HCT116 (cell line): ENCODE measurements around the gene ENTPD7. TPM values are rescaled to one million over a fixed set of nuclear protein-coding genes. Genes with fewer than 3 reads are reported as not detected.

Experiments used
- ATAC-seq: fragments of 200-7000 bp; cut with Tn5 transposase; 2 replicates; pipeline ENCODE4 v1.9.1; 2020; ENCODE audit warnings: mild to moderate bottlenecking, moderate library complexity
- BruUV-seq: library from RNA; stranded (reverse); fragments of 400-500 nt; replicated peaks from 2 replicates; lab custom pipeline; 2021; lab: Mats Ljungman, UMichigan
- CTCF ChIA-PET: fragments of 300-600 bp; sonication (Branson Sonifier 250); formaldehyde crosslinking; loops from one replicate; lab custom pipeline; 2021; ENCODE audit warnings: antibody characterized with exemption; lab: Charles Lee
- POLR2A ChIA-PET: fragments of 300-600, 350-600 bp; sonication (Branson Sonifier 250); formaldehyde crosslinking; loops from one replicate; lab custom pipeline; 2021; ENCODE audit warnings: antibody characterized with exemption; lab: Charles Lee
- RAD21 ChIA-PET, 2 experiments: fragments of 300-600 bp; sonication (Branson Sonifier 250); formaldehyde crosslinking; loops; one replicate each; lab custom pipeline; 2023; ENCODE audit warnings: low total read pairs in 2 of 2; ENCODE audit not compliant: uncharacterized antibody in 2 of 2, unreplicated experiment in 2 of 2, low non-redundant PET in 1 of 2; lab: Charles Lee
- DNase-seq: peaks from one replicate; pipeline ENCODE4 v3.0.0-alpha.2; 2010; ENCODE audit warnings: low read depth, low spot score
- H2AFZ ChIP-seq: fragments of 200-600 bp; shearing (Covaris generic), sonication (generic); 2 replicates; pipeline ENCODE4 v1.6.1; 2017; ENCODE audit warnings: low read depth, mixed run types, mixed read lengths, antibody characterized with exemption, low read length; ENCODE audit not compliant: poor library complexity, severe bottlenecking
- H3K27ac ChIP-seq: 2 replicates; pipeline ENCODE4 v1.5.1; 2012; ENCODE audit warnings: low read depth, low read length
- H3K27me3 ChIP-seq: fragments of 200-600 bp; sonication (generic); 2 replicates; pipeline ENCODE4 v1.6.1; 2016; ENCODE audit warnings: mixed run types, low read length, mixed read lengths; ENCODE audit not compliant: insufficient read depth
- H3K36me3 ChIP-seq, 2 experiments: fragments of 200-500 bp in 1 of 2; fragments of 200-600 bp in 1 of 2; sonication (Bioruptor generic) in 1 of 2; sonication (generic) in 1 of 2; 2 replicates each; pipeline versions ENCODE4 v1.5.1 to v1.6.1; 2014 to 2016; ENCODE audit warnings: low read length in 2 of 2, inconsistent platforms in 1 of 2, mixed read lengths in 1 of 2, mixed run types in 1 of 2; ENCODE audit not compliant: insufficient read depth in 2 of 2, control insufficient read depth in 1 of 2
- H3K4me1 ChIP-seq, 2 experiments: fragments of 200-600 bp in 1 of 2; sonication (generic) in 1 of 2; 2 replicates each; pipeline versions ENCODE4 v1.5.1 to v1.6.1; 2012 to 2017; ENCODE audit warnings: low read length in 2 of 2, inconsistent platforms in 1 of 2, mild to moderate bottlenecking in 1 of 2, mixed read lengths in 1 of 2, mixed run types in 1 of 2, moderate library complexity in 1 of 2; ENCODE audit not compliant: insufficient read depth in 2 of 2, control insufficient read depth in 1 of 2
- H3K4me2 ChIP-seq: fragments of 200-600 bp; sonication (generic); 2 replicates; pipeline ENCODE4 v1.6.1; 2017; ENCODE audit warnings: mixed run types, low read length, mixed read lengths
- H3K4me3 ChIP-seq, 2 experiments: fragments of 200-600 bp in 1 of 2; sonication (generic) in 1 of 2; replicated peaks in 1 of 2; 2 replicates each; pipeline ENCODE4 v1.5.1; 2011 to 2016; ENCODE audit warnings: low read length in 2 of 2, control low read depth in 1 of 2, low read depth in 1 of 2, mild to moderate bottlenecking in 1 of 2, mixed read lengths in 1 of 2, mixed run types in 1 of 2
- H3K79me2 ChIP-seq: fragments of 200-600 bp; sonication (generic); 2 replicates; pipeline ENCODE4 v1.6.1; 2017; ENCODE audit warnings: mild to moderate bottlenecking, mixed run types, low read length, moderate library complexity, mixed read lengths; ENCODE audit not compliant: insufficient read depth
- H3K9ac ChIP-seq: fragments of 200-600 bp; sonication (generic); 2 replicates; pipeline ENCODE4 v1.6.1; 2016; ENCODE audit warnings: low read length, mixed read lengths
- H3K9me2 ChIP-seq: fragments of 200-600 bp; sonication (generic), shearing (Covaris generic); 2 replicates; pipeline ENCODE4 v1.6.1; 2017; ENCODE audit warnings: mixed run types, mild to moderate bottlenecking, moderate library complexity; ENCODE audit not compliant: insufficient read depth
- H3K9me3 ChIP-seq, 2 experiments: fragments of 200-500 bp in 1 of 2; fragments of 200-600 bp in 1 of 2; sonication (Bioruptor generic) in 1 of 2; sonication (generic) in 1 of 2; 2 replicates each; pipeline ENCODE4 v1.6.1; 2014 to 2017; ENCODE audit warnings: low read length in 2 of 2, mixed read lengths in 2 of 2, inconsistent platforms in 1 of 2, low read depth in 1 of 2, mild to moderate bottlenecking in 1 of 2, mixed run types in 1 of 2, moderate library complexity in 1 of 2; ENCODE audit not compliant: control insufficient read depth in 1 of 2, insufficient read depth in 1 of 2
- H4K20me1 ChIP-seq: fragments of 200-600 bp; sonication (generic), shearing (Covaris generic); 2 replicates; pipeline ENCODE4 v1.6.1; 2017; ENCODE audit warnings: mixed run types, mild to moderate bottlenecking, moderate library complexity; ENCODE audit not compliant: insufficient read depth
- ATF3 ChIP-seq: IDR thresholded peaks from 2 replicates; pipeline ENCODE4 v1.6.1; 2012
- CBX3 ChIP-seq: IDR thresholded peaks from 2 replicates; pipeline ENCODE4 v1.6.1; 2012; ENCODE audit warnings: low read depth
- CEBPB ChIP-seq: IDR thresholded peaks from 2 replicates; pipeline ENCODE4 v1.6.1; 2012; ENCODE audit warnings: low read depth
- EGR1 ChIP-seq: IDR thresholded peaks from 2 replicates; pipeline ENCODE4 v1.6.1; 2012; ENCODE audit warnings: low read depth
- ELF1 ChIP-seq: IDR thresholded peaks from 2 replicates; pipeline ENCODE4 v1.6.1; 2012; ENCODE audit warnings: low read depth, borderline replicate concordance
- MAX ChIP-seq: IDR thresholded peaks from 2 replicates; pipeline ENCODE4 v1.6.1; 2012
- POLR2A ChIP-seq: IDR thresholded peaks from 2 replicates; pipeline ENCODE4 v1.7.0; 2011; ENCODE audit warnings: borderline replicate concordance; ENCODE audit not compliant: insufficient read depth, insufficient read length; ENCODE audit errors: extremely low read depth
- POLR2AphosphoS5 ChIP-seq: IDR thresholded peaks from 2 replicates; pipeline ENCODE4 v1.6.1; 2011; ENCODE audit warnings: mild to moderate bottlenecking, low read depth, low read length, moderate library complexity
- SIN3A ChIP-seq: IDR thresholded peaks from 2 replicates; pipeline ENCODE4 v1.6.1; 2012; ENCODE audit warnings: low read depth
- SP1 ChIP-seq: IDR thresholded peaks from 2 replicates; pipeline ENCODE4 v1.6.1; 2012; ENCODE audit warnings: low read depth
- TCF7L2 ChIP-seq: IDR thresholded peaks from 2 replicates; pipeline ENCODE4 v1.7.0; 2011; ENCODE audit warnings: borderline replicate concordance, inconsistent platforms; ENCODE audit not compliant: insufficient read depth, insufficient read length; ENCODE audit errors: extremely low read depth
- YY1 ChIP-seq: IDR thresholded peaks from 2 replicates; pipeline ENCODE4 v1.6.1; 2011; ENCODE audit warnings: low read length, low read depth, moderate library complexity, mild to moderate bottlenecking; ENCODE audit not compliant: insufficient replicate concordance; ENCODE audit errors: extremely low read depth
- ZBTB33 ChIP-seq: IDR thresholded peaks from 2 replicates; pipeline ENCODE4 v1.6.1; 2011; ENCODE audit warnings: mild to moderate bottlenecking, low read length, moderate library complexity; ENCODE audit not compliant: insufficient replicate concordance; ENCODE audit errors: extremely low read depth
- ZFX ChIP-seq: fragments of 450-650 bp; IDR thresholded peaks from 2 replicates; pipeline ENCODE4 v1.6.1; 2017
- ZNF274 ChIP-seq: fragments of 200-500 bp; sonication (Bioruptor generic); IDR thresholded peaks from 2 replicates; pipeline ENCODE4 v1.6.1; 2014; ENCODE audit warnings: mild to moderate bottlenecking, low read depth, low read length, inconsistent platforms
- intact Hi-C: fragments of 100-400 bp; cut with micrococcal nuclease; formaldehyde crosslinking; loops from 2 replicates; pipeline ENCODE4 v1.10.0; 2022
- total RNA-seq: library from RNA; stranded (reverse); gene quantifications from one replicate; pipeline ENCODE4 v1.2.1, GENCODE V29; 2021; ENCODE audit not compliant: unreplicated experiment

The ENTPD7 gene
- total RNA-seq, 1 experiment from 2014 or later: 12.3 TPM

DNA sequence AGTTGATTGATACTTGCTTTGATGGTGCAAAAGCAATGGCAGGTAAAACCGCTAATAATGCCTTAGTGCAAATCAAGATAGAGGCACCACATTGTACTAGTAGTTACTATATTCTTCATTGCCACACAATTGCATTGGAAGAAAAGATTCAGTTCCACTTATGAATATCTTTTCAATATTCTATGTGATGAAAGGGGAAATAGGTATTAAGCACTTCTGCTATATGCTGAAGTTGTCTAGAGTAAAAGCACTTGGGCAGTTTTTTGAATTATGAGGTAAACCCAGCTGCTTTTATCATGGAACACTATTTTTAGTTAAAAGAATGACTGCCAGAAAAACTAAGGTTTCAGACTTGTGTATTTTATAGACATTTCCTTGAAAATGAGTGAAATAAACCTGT lies 15.5 kb downstream of the ENTPD7 start:
- Histone ChIP-seq H3K27ac (no peak overlapping the region), H4K20me1 (no peaks in the 10 kb centered on the region), H3K4me1 (no peaks in the 10 kb centered on the region), H3K4me3 (no peak overlapping the region), H3K9me2 (no peaks in the 10 kb centered on the region), H3K27me3 (no peaks in the 10 kb centered on the region), H2AFZ (no peak overlapping the region), H3K4me2 (no peak overlapping the region), H3K9me3 (no peaks in the 10 kb centered on the region), H3K9ac (no peak overlapping the region), H3K79me2 (no peaks in the 10 kb centered on the region), H3K36me3 (peaks cover 4% of the 10 kb centered on the region in 2 experiments; a peak in 2 of 4 replicates)
- POLR2A ChIA-PET: no interaction called here
- ATAC-seq: no peak
- no peak for DNase-seq
- intact Hi-C loops: no loop called here
- CTCF ChIA-PET: no interaction called here
- no TSS peak for BruUV-seq
- RAD21 ChIA-PET: no interaction called here
- TF ChIP-seq TCF7L2 (no peak), MAX (no peak), YY1 (no peak), POLR2A (no peak), EGR1 (no peak), CBX3 (no peak), ELF1 (no peak), ZFX (no peak), POLR2AphosphoS5 (no peak), ZNF274 (no peak)

- CTCF ChIA-PET: no interaction called here
- Histone ChIP-seq H3K4me2 (no peak overlapping the region), H3K27ac (no peak overlapping the region), H3K9ac (no peak overlapping the region), H3K9me2 (no peaks in the 10 kb centered on the region), H3K9me3 (no peaks in the 10 kb centered on the region), H2AFZ (no peak overlapping the region), H3K79me2 (no peaks in the 10 kb centered on the region), H3K36me3 (peaks cover 5 to 12% of the 10 kb centered on the region in 2 experiments; a peak in 3 of 4 replicates), H3K4me3 (no peak overlapping the region), H3K4me1 (no peaks in the 10 kb centered on the region), H3K27me3 (no peaks in the 10 kb centered on the region), H4K20me1 (no peaks in the 10 kb centered on the region)
- intact Hi-C loops: no loop called here
- DNase-seq (no peak), ATAC-seq (no peak)
- POLR2A ChIA-PET: no interaction called here
- RAD21 ChIA-PET: no interaction called here
- TF ChIP-seq ATF3 (no peak), SIN3A (no peak), SP1 (no peak), ZBTB33 (no peak), CEBPB (no peak), TCF7L2 (no peak)
- BruUV-seq: no TSS peak
These were observed 17.1 kb downstream of the ENTPD7 start for GRCh38 chr10:99676426-99676825.
